H54 (cell line): ENCODE results near the gene SMIM45.

Experiments used
- DNase-seq: peaks from one replicate; pipeline ENCODE4 v3.0.0; 2011; ENCODE audit warnings: low spot score, mixed read lengths; ENCODE audit not compliant: insufficient read length
- FAIRE-seq: peaks from 3 replicates; lab custom pipeline; 2011; peaks lifted over from hg19 to GRCh38; lab: Jason Lieb, UNC
- POLR2A ChIP-seq: IDR thresholded peaks from 2 replicates; pipeline ENCODE4 v1.6.1; 2011; ENCODE audit warnings: low read depth, mild to moderate bottlenecking, low read length

The SMIM45 gene

DNA sequence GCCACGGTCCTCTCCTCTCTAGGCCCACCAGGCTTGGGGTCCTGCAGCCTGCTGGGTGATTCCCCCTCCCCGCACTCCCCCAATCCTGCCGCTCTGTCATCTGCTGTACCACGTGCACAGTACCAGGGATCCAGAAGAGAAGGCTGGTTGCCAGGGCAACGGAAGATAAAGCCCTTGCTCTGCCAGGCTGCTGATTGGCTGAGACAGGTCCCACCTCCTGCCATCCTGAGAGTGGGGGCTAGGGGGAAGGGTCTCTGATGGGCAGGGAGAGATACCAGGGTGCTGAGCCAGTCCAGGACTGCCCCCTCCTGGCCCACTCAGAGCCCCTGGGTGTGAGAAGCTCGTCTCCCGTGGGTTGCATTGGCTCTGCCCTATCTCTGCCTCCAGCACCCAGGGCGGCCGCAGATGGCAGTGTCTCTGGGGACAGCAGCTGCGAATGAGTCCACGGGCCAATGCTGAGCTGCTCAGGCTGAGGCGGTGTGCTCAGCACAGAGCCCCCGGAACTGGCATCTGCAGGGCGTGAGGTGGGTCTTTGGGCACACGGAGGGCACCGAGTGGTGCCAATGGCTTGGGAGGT is at the start of gene SMIM45:
SMIM45 (plus strand) TSS at position 253 of the 577 bp plus-strand sequence.
- no peak for DNase-seq
- FAIRE-seq: no peak
- no peak for TF ChIP-seq POLR2A

DNA sequence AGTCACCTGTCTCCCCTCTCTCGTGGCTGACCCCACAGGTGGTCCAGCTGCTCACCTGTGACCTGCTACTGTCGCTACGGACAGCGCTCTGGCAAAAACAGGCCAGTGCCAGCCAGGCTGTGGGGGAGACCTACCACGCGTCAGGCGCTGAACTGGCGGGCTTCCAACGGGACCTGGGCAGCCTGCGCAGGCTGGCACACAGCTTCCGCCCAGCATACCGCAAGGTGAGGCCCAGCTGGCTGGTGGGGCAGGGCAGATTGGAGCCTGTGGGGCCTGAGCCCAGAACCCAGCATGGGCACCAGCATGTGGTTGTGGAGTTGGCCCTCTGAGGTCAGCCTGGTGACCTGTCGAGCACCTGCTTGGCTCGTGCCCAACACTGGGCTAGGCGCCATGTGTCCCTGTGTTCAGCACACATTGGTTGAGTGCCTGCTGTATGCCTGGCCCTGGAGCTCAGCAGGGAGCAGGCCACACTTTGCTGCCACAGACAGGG is 49.0 kb upstream of the SMIM45 start:
- no peak for TF ChIP-seq POLR2A
- FAIRE-seq (no peak), DNase-seq (no peak)

DNA sequence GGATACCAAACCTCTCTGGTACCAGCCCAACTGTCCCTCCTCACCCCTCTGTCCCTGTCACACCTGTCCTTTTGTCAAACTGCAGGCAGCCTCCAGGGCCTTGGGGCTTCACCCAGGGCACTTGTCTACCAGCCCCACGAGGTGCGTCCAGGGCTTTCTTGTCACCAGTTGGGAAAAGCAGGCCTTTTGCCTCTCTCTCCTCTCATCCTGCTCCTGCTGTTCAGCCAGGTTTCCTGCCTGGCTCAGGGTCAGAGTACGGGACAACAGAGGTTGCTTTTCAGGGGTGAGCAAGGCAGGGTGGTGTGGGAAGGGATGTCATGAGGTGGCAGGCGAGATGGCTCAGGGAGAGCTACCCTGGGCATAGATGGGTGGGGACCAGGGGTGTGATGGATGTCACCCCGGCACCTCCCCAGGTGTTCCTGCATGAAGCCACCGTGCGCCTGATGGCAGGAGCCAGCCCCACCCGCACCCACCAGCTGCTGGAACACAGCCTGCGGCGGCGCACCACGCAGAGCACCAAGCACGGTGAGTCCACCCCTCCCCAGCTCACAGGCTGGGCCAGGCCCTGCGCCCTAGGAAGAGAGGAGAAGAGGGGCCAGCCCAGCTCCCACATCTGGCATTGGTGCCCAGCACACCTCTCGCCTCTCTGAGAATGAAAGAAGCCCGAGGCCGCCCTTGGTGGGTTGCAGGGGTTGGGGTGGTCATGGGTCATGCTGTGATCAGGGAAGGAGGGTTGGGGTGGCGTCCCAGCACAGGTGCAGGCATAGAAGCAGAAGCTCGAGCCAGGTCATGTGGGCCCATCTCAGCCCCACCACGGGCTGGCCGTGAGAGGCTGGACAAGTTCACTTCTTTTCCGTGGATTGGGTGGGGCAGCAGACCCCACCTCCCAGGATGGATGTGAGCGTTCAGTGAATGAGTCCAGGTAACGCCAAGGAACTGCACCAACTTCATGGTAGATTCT is 47.2 kb upstream of the SMIM45 start:
- DNase-seq (no peak), FAIRE-seq (no peak)
- TF ChIP-seq POLR2A: no peak

DNA sequence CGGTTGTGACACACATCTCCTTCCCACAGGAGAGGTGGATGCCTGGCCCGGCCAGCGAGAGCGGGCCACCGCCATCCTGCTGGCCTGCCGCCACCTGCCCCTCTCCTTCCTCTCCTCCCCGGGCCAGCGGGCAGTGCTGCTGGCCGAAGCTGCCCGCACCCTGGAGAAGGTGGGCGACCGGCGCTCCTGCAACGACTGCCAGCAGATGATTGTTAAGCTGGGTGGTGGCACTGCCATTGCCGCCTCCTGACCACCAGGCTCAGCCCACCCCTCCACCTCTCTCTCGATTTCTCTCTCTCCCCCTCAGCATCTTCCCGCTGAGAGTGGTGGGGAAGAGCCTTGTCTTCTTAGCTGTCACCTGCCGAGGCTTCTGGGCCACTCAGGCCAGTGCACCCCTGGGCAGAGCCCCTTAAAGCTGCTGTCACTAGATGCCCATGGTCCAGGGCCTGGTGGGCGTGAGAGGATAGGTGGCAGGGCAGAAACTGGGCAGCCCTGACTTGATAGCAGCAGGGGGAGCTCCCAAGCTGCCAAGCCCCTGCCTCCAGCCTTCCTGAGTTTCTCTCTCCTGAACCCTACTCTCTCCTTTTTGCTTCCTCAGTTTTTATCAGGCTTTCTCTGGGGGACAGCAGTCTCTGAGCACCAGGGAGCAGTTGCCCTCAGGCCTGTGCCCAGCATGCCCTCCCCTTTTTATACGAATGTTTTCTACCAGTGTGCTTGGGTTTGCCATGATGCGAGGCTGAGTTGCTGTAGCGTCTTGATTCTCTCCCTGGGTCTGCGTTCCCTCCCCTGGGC is 46.3 kb upstream of the SMIM45 start:
- no peak for FAIRE-seq
- DNase-seq: no peak
- TF ChIP-seq POLR2A: no peak

DNA sequence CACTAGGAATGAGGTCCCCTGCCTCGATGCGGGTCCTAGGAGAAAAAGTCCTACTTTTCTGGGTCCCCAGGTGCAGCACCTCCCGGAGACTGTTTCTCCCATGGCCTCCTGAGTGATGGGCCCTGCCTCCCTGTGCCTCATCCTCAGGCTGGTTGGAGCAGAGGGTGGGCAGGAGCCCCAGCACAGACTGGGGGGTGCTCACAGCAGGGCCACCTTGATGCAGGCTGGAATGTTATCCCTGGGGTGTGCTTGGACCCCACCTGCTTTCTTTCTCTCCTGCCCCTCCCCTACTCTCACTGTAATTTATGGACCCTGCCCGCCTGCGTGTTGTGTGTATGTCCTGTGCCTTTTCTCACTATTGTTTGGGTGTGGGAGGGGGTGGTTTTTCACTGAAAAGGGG is 45.1 kb upstream of the SMIM45 start:
- no peak for TF ChIP-seq POLR2A
- FAIRE-seq (no peak), DNase-seq (no peak)

DNA sequence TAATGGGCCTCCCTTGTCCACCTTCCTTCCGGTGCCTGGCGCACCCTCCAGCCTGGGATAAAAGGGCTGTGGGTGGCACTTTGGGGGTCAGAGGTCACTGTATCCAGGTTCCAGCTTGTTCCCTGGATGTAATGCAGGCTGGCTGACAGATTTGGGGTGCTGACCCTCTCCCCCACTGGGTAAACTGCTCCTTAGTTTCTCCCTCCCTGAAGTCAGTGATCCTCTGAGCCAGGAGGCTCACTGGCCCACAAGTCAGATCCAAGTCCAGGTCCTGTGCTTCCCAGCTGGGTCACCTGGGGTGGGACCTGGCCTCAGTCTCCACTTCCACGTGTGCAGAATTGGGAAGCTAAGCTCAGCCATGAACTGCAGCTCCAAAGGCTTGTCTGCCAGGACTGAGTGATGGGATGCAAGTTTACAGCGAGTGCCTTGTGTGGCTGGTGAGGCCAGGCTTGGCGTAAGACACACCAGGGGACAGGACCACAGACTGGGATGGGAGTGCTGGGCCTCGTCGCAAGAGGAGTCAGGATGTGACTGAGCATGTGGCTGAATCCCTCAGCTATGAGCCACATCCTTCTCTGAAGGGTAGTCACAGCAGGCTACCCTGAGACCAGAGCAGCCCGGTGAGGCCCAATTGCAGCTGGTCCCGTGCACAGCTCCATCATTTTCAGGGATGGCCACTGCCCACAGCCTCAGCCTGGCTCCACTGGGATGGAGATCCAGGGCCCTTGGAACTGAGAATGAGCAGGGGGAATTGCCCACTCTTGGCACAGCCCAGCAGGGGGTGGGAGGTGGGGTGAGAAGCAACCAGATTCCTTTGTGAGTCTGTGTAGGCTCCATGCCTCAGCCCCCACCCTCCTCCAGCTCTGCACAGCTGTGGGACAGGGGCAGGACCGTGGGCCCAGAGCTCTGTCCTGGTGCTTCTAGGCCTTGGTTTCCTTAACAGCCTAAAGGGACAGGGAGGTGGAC is 44.2 kb upstream of the SMIM45 start:
- DNase-seq: peak; percentile 82
- no peak for FAIRE-seq
- no peak for TF ChIP-seq POLR2A

DNA sequence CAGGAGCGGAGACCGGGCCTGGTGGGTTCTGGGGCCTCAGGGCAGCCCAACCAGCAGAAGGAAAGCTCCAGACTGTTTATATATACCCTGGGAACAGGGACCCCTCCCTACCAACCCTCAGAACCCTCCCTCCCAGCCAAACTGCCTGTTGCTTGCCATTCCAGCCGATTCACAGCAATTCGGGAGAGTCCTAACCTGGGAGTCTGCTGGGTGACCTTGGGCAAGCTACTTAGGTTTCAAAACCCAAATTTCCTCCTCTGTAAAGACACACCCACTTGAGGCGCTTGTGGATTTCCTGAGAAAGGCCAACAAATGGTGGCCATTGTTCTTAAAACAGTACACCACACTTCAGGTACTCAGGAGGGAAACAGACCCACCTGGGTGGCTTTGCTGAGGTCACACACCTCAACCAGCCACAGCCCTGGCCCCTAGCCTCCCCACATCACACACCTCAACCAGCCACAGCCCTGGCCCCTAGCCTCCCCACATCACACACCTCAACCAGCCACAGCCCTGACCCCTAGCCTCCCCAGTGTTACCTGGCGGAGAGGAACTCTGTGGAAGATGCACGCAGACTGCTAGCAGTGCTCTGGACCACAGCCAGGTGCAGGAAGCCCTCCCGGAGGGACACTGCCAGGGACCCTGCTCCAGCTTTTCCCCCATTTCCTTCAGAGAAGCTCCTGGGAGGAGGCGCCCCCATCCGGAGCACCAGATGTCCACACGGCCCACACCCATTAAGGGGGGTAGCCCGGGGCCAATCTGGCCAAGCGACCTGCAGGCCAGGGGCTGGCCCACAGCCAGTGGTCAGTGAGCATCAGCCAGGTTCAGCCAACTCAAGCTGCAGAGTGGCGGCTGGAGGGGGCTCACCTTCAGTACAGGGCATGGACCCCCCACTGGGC is 43.3 kb upstream of the SMIM45 start:
- no peak for TF ChIP-seq POLR2A
- DNase-seq: no peak
- no peak for FAIRE-seq

DNA sequence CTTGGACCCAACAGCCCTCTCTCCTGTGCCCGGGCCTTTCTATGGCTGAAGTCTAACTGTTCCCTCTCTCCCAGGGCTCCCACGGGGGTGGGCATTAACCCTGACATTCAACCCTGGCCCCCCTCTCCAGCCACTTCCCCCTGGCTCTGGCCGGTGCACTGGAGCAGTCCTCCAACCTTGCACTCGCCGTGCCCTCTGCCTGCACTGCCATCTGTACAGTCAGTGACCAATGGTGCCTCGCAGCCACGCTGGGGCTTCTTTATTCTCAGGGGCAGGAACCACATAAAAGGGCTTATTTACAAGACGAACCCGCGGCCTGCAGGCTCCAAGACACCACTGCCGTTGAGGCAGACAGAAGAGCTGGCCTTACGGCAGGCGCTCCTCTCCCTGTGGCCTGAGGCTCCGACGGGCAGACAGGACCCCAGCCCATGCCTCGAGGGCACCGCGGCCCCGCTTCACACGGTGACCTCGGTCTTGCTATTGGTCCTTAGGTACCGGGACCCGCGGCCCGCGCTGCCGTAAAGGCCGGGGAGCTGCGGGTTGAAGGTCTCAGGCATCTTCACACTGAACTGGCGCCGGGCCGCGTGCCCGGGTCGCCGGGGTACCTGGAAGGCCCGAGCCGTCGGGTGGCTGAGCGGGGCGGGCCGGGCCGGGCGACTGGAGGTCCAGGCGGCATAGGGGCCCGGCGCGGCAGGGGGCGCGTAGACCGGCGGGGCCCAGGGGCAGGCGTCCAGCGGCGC is 42.5 kb upstream of the SMIM45 start:
- FAIRE-seq: no peak
- DNase-seq: no peak
- TF ChIP-seq POLR2A: no peak

DNA sequence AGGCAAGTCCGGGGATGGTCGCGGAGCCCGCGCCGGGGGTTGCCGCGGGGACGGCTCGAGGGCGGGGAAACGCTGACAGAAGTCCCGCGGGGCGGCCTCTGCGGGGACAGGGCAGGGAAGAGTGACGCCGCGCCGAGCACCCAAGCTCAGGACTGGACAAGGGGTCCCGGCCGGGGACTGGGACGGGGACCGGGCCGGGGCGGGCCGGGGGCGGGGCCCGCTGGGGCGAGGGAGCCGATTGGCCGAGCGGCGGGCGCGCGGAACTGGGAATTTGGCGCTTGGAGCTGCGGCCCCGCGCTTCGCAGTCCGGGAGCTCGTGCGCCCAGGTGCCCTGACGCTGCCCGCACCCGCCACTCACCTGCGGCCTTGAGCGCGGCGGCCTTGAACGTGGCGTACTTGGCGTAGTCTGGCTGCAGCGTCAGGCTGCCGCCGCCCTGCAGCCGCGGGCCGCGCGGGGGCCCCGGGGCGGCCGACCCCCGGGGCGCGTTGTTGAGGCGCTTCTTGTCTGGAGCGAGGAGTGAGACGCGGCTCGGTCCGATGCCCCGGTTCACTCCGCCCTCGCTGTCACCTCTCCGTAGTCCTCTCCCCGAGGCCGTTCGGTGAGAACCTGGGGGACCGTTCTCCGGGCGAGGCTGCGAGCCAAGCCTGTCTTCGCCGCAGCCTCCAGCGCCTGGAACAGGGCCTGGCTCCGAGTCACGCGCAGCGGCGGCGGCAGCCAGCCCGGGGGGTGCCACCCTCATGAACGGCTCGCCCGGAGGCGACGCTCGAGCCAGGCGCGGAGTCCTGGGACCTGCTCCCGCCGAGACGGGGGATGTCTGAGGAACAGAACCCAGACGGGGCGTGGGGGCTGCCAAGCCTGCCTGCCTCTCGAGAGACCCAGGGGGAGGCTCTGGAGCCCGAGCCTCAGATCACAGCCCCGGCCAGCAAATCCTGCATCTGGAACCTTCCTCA is 41.6 kb upstream of the SMIM45 start:
- no peak for TF ChIP-seq POLR2A
- DNase-seq (no peak), FAIRE-seq (no peak)

DNA sequence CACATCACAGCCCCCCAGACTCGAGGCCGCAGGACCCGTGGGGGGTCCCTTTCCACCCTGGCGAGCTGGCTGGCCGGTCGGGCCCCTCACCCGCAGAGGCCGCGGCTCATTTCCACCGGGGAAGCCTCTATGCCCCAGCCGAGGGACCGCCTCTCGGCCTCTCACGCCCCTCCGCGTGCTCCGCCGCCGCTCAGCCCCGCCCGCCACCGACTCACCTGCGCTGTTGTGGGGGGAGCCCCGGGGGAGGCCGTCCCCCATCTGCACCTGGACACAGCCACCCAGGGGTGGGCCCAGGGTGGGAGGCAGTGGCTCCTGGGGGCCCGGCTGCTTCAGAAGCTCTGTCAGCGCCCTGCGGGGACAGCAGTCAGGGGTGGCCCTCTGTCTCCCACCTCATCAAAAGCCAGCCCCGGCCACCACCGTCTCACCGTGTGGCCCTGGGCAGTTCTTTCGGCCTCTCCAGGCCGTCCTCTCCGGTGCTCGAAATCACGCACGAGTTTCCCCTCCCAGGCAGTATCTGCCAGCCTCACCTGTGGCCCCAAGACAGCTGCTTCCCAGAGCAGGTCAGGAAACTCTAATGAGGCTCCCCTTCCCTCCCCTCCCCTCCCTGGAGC is 40.8 kb upstream of the SMIM45 start:
- no peak for TF ChIP-seq POLR2A
- no peak for FAIRE-seq
- DNase-seq: no peak
